Muscle layer of colon (tissue), 2 donors: ENCODE data around the gene FGF19.

Source experiments
- H3K27ac ChIP-seq: one replicate; pipeline ENCODE4 v1.7.0; 2013; ENCODE audit warnings: low read depth, mild to moderate bottlenecking, low read length, moderate library complexity
- H3K27me3 ChIP-seq, 2 donors: one replicate each; pipeline ENCODE4 v1.7.0; 2013; ENCODE audit warnings: low read length in 2 of 2, mild to moderate bottlenecking in 2 of 2; ENCODE audit not compliant: insufficient read depth in 2 of 2, control insufficient read depth in 1 of 2
- H3K36me3 ChIP-seq: one replicate; pipeline ENCODE4 v1.7.0; 2013; ENCODE audit warnings: mild to moderate bottlenecking, low read length; ENCODE audit not compliant: insufficient read depth
- H3K4me1 ChIP-seq: one replicate; pipeline ENCODE4 v1.7.0; 2013; ENCODE audit warnings: mild to moderate bottlenecking, low read length; ENCODE audit not compliant: insufficient read depth
- H3K4me3 ChIP-seq, 2 donors: one replicate each; pipeline ENCODE4 v1.7.0; 2013; ENCODE audit warnings: low read length in 2 of 2, low read depth in 1 of 2, mild to moderate bottlenecking in 1 of 2, moderate library complexity in 1 of 2
- H3K9ac ChIP-seq: one replicate; pipeline ENCODE4 v1.7.0; 2013; ENCODE audit warnings: low read length
- H3K9me3 ChIP-seq: one replicate; pipeline ENCODE4 v1.7.0; 2013; ENCODE audit warnings: mild to moderate bottlenecking, low read length
- donor health status: abdominal sarcoma.
- donor health status: Adenocarcinoma of cecum.

Gene FGF19

DNA sequence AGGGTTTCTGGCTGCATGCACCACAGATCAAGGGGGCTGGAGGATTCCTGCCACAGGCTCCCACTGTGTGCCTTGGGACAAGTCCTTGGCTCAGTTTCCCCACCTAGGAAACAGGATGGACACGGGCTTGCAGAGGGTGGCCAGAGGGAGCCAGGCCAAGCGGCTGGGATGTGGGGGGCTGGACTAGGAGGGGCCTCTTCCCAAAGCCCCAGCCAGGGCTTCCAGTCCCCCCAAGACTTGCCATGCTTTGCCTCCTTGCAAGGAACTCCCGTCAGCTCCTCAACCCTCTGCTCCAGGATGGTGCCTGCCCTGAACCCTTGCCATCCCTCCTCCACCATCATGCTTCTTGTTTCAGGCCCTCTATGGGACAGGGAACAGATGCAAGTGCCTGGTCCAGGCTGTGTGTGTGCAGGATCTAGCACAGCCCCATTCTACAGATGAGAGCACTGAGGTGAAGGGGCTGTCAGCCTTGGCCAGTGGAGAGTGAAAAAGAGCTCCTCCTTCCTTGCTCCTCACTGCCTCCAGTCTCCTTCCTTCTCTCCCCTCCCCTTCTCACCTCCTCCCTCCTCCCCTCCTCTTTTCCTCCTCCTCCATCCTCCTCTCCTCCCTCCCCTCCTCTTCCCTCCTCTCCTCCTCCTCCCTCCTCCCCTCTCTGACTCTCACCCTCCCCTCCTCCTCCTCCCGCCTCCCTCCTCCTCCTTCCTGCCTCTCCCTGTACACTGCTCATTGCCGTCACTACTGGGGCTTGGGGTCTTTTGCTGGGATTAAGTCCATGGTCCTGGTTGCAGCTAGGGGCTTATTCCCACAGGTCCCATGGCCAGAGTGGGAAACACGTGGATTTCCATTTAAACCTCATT, 13.3 kb upstream of the FGF19 start:
- Histone ChIP-seq H3K4me1 (no peaks in the 10 kb centered on the region), H3K36me3 (no peaks in the 10 kb centered on the region), H3K9me3 (no peaks in the 10 kb centered on the region), H3K27ac (no peak overlapping the region), H3K9ac (no peak overlapping the region), H3K4me3 (no peak overlapping the region), H3K27me3 (peaks cover 20 to 43% of the 10 kb centered on the region in 2 donors)

DNA sequence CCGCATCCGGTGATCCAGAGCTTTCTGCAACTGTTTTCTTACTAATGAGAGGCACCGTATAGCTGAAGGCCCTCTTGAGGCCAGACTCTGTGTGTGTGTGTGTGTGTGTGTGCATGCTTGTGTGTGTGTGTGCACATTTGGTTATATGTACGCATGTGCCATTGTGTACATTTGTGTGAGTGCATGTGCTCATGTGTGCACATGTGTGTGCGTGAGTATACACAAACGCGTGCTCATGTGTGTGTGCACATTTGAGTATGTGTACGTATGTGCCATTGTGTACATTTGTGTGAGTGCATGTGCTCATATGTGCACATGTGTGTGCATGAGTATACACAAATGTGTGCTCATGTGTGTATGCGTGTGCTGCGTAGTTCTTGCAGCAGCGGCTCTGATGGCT, 12.3 kb upstream of the FGF19 start:
- H3K27me3 ChIP-seq: peaks cover 13 to 33% of the 10 kb centered on the region in 2 donors
- no peak overlapping the region for H3K27ac ChIP-seq
- H3K9ac ChIP-seq: no peak overlapping the region
- H3K4me1 ChIP-seq: no peaks in the 10 kb centered on the region
- H3K4me3 ChIP-seq: no peak overlapping the region
- H3K9me3 ChIP-seq: no peaks in the 10 kb centered on the region
- H3K36me3 ChIP-seq: no peaks in the 10 kb centered on the region

- peaks cover 13 to 33% of the 10 kb centered on the region in 2 donors for H3K27me3 ChIP-seq
- no peak overlapping the region for H3K27ac ChIP-seq
- no peak overlapping the region for H3K9ac ChIP-seq
- no peak overlapping the region for H3K4me3 ChIP-seq
- no peaks in the 10 kb centered on the region for H3K36me3 ChIP-seq
- H3K4me1 ChIP-seq: no peaks in the 10 kb centered on the region
- no peaks in the 10 kb centered on the region for H3K9me3 ChIP-seq
These were observed 11.6 kb upstream of the FGF19 start for GRCh38 chr11:69715446-69715845.

DNA sequence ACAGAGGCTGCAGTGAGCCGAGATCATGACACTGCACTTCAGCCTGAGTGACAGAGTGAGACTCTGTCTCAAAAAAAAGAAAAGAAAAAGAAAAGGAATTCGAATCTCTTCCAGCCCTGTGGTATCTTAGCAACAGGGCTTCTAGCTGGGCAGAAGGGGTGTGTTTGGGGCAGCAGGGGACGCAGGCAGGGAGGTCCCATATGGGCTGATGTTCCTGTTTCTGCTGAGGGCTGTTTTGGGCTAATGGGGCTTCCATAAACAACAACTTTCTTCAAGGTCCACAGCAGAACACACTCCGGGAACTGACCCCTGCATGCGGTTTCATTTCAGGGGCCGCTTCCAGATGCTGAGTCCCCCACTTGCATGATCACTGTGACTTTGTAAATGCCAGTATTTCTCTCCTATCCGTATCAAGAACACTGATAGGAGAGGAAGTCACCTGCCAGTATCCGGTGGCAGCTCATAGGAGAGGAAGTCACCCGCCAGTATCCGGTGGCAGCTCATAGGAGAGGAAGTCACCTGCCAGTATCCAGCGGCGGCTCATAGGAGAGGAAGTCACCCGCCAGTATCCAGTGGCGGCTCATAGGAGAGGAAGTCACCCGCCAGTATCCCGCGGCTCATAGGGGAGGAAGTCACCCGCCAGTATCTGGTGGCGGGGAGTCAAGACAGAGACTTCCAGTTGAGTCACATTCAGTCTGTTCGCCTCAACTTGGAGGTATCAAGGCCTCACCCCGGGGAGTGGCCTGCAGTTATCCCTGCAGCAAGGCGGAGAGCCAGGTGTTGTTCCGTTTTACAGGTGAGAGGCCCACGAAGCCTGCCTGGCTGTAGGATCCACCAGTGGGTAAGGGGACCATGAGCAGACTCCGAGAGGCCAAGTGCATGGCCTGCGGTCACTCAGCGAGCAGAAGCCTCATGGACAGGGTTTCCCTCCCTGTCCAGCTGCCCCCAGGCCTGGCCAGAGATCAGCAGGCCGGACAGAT, 8.3 kb upstream of the FGF19 start:
- Histone ChIP-seq H3K4me3 (no peak overlapping the region), H3K27ac (no peak overlapping the region), H3K36me3 (no peaks in the 10 kb centered on the region), H3K9me3 (no peaks in the 10 kb centered on the region), H3K4me1 (no peaks in the 10 kb centered on the region), H3K27me3 (peaks cover 0 to 9% of the 10 kb centered on the region in 2 donors), H3K9ac (no peak overlapping the region)

DNA sequence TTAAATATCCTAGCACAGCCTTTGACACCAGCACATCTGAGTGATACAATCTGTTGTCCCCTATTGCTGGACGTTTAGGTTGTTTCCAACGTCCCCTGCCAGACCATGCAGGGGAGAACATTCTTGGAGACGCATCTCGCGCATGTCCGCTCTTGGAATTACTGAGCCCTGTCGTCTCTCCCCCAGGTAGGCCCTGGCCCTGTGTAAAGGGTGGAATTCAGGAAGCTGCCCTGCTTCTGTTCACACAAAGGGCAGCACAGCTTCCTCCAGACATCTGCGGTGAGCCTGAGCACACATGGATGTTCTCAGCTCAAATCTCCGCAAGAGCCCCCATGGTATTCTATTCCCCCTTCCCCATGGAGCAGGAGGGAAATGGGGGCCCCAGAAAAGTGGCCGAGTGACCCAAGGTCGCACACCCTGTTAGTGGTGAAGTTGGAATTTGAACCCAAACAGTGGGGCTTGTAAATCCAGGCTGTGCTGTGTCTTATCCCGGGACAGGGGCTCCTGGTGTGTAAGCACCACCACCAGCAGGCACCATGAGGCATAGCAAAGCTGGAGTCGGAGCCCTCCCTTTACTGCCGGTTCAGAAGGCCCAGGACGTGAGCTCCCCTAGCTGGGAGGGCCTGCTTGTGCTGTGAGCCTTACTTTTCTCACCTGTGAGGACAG, 5.0 kb upstream of the FGF19 start:
- H3K4me3 ChIP-seq: no peak overlapping the region

GRCh38 chr11:69707176-69707575, 3.4 kb upstream of the FGF19 start:
- Histone ChIP-seq H3K4me1 (peaks cover 4% of the 10 kb centered on the region), H3K36me3 (no peaks in the 10 kb centered on the region), H3K9me3 (no peaks in the 10 kb centered on the region), H3K9ac (no peak overlapping the region), H3K27ac (no peak overlapping the region), H3K4me3 (no peak overlapping the region), H3K27me3 (peaks cover 11 to 39% of the 10 kb centered on the region in 2 donors)

More for the DNA sequence above, 5.0 kb upstream of the FGF19 start:
- Histone ChIP-seq H3K27me3 (peaks cover 0 to 27% of the 10 kb centered on the region in 2 donors), H3K9me3 (no peaks in the 10 kb centered on the region), H3K27ac (no peak overlapping the region), H3K36me3 (no peaks in the 10 kb centered on the region), H3K4me1 (peaks cover 4% of the 10 kb centered on the region), H3K9ac (no peak overlapping the region)

DNA sequence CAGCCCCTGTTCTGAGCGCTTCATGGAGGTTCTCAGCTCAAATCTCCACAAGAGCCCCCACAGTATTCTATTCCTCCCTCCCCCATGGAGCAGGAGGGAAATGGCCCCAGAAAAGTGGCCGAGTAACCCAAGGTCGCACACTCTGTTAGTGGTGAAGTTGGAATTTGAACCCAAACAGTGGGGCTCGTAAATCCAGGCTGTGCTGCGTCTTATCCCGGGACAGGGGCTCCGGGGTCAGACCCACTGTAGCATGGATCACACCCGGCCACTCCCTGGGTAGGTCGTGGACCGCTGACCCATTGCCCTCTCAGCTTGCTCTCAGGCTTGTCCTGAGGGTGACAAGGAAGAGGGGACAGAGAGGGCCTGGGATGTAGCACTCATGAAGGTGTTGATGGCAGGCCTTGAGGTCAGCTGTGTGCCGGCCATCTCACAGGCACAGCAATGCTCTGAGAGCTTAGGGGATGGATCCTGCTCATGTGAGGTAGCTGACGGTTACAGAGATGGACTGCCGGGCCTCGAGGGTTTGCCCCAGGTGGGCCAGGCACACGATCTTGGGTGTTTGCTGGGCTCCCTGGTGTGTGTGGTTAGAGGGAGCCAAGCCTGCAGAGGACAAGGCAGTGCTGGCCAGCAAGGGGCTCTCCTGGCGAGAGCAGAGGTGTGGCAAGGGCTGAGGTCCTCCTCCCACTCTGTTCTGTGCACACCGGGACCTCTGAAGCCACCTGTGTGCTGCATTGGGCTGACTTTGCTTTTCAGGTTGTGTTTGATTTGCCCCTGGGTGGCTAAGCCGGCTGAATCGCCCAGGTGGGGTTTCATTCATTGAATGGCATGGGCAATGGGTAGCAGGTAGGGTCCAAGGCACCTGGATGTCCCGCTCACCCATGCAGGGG, 2.3 kb upstream of the FGF19 start:
- H3K36me3 ChIP-seq: no peaks in the 10 kb centered on the region
- H3K27ac ChIP-seq: no peak overlapping the region
- H3K4me1 ChIP-seq: peaks cover 4% of the 10 kb centered on the region
- peaks cover 11 to 49% of the 10 kb centered on the region in 2 donors for H3K27me3 ChIP-seq
- no peaks in the 10 kb centered on the region for H3K9me3 ChIP-seq
- H3K4me3 ChIP-seq: no peak overlapping the region
- H3K9ac ChIP-seq: no peak overlapping the region

DNA sequence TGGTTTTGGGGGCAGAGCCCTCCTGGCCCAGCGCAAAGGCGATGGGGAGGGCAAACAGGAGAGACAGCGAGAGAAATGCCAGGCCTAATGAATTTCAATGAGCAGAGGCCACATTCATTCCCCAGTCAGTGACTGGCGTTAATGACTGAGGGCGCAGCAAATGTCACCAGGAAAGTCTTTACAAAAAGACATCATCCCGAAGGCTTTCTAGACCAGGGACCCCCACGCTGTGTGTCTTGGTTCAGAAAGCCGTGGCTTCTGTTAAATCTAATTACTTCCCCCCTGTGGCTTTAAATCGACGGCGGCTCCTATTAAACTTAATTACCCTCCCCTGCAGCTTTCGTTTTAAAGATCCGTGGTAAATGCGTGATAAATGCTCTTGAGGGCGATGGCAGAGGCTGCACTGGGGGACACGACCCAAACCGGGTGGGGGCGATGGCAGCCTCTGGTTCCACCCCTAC, 1.6 kb upstream of the FGF19 start:
- H3K27ac ChIP-seq: no peak overlapping the region
- H3K4me1 ChIP-seq: peaks cover 4% of the 10 kb centered on the region
- no peak overlapping the region for H3K4me3 ChIP-seq
- no peaks in the 10 kb centered on the region for H3K9me3 ChIP-seq
- peaks cover 11 to 56% of the 10 kb centered on the region in 2 donors for H3K27me3 ChIP-seq
- H3K9ac ChIP-seq: no peak overlapping the region
- H3K36me3 ChIP-seq: no peaks in the 10 kb centered on the region

GRCh38 chr11:69704508-69705253, 859 bp upstream of the FGF19 start:
- no peaks in the 10 kb centered on the region for H3K36me3 ChIP-seq
- no peak overlapping the region for H3K4me3 ChIP-seq
- peaks cover 4% of the 10 kb centered on the region for H3K4me1 ChIP-seq
- H3K9me3 ChIP-seq: no peaks in the 10 kb centered on the region
- H3K27me3 ChIP-seq: peaks cover 11 to 56% of the 10 kb centered on the region in 2 donors
- H3K9ac ChIP-seq: no peak overlapping the region
- H3K27ac ChIP-seq: no peak overlapping the region

DNA sequence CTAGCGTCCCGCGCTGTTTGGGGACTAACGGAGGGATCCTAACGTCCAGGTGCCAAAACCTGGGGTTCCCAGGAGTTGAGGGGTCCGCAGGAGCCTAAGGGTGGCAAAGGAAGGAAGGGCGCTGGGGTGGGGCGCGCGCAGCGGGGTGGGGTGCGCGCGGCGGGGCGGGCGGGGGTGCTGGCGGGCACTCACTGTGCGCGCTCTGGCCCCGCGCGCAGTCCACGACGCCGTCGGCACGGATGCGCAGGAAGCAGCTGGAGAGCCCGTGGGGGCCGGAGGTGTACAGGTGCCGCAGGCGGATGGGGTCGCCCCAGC, 412 bp downstream of the FGF19 start:
- Histone ChIP-seq H3K27me3 (peaks cover 11 to 63% of the 10 kb centered on the region in 2 donors), H3K9me3 (no peaks in the 10 kb centered on the region), H3K9ac (no peak overlapping the region), H3K4me1 (peaks cover 4% of the 10 kb centered on the region), H3K4me3 (no peak overlapping the region), H3K36me3 (no peaks in the 10 kb centered on the region), H3K27ac (no peak overlapping the region)
